GM19240 (cell line): ENCODE data around the gene TEDC1.

Experiments
- DNase-seq: peaks from one replicate; pipeline ENCODE4 v3.0.0; 2011; ENCODE audit warnings: low spot score; ENCODE audit not compliant: insufficient read length

TEDC1 gene

DNA sequence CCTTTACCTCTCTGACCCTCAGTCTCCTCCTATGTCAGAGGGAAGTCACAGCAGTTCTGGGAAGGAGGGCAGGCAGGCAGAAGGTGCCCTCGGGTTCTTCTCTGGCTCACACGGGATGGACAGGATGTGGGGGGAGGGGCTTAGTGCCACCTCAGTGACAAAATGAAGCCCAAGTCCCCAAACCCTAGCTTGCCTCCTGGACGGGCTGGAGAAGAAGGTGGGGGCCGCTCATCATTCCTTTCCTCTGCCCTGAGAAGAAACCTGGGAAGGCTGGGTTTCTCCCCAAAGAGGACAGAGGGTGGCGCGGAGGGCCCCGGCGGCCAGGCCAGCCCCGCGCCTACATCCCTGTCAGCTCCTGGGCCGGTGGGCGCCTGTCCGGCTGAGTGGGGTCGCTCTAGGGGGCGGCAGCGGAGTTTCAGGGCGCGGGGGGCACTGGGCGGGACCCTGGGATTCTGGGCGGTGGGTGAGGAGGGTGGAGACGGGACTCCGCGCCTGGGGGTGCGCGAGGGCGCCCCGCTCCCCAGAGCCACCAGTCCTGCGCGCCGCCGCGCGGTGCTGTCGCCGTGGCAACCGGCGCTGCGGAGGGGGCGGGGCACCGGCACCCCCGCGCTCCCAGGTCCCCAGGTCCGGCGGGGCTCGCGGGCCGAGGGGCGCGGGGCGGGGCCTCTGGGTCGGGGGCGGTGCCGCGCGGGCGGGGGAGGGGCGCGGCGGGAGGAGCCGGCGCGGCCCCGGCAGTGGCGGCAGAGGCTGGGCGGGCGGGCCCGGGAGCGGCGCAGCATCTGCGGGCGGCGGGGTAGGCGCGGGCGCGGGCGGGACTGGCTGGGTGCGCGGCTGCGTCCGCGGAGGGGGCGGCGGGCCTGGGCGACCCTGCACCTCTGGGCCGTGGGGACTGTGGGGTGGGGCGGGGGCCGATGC is 35.1 kb downstream of the TEDC1 start, which contains the start of gene TMEM121:
TSS of gene TMEM121 (plus strand) at position 723 of the 915 bp plus-strand sequence. CDS start 2,252 bp downstream, outside the sequence.
- no peak for DNase-seq

DNA sequence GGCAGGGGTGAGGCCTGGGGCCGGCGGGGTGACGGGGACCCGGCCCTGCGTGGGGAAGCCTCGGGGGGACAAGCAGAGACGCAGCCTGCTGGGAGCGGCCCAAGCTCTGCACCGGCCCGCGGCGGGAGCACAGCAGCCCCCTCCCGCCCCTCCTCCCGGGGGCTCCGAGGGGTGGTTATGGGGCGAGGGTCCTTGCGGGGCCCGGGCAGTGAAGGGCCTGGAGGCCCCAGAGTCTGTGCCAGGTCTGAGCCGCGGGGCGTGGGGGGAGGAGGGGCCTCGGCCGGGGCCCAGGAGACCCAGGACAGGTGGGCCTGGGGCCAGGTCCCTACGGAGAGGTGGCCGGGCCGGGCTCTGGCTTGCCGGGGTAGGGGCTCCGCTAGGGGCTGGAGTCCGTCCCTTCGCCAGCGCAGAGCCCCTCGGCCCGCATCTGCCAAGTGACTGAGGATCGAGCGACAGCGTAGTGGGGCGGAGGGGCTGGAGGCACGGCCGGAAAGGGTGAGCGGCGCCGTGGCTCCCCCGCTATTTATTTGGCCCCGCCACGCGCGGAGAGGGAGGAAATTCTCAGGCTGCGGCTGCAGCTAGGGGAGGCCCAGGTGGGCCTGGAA is 35.8 kb downstream of the TEDC1 start:
- DNase-seq = no peak

DNA sequence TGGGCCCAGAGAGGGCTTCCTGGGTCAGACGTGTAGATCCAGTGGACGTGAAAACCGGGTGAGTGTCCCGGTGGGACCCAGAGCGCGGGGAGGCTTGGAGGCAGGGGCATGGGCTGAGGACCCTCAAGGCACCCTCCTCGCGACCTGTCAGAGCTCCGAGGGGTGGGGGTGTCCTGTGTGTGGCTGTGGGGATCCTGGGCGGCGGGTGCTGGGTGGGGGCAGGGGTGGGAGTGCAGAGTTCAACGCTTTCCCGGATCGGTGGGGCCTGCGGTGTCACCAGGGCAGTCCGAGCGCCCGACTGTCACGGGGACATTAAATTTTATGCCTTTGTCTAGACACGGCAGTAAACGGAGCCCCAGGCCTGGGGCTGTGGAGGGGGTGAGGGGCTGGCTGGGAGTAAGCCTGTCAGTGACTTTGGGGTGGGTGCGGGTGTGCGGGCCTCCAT is 36.4 kb downstream of the TEDC1 start:
- no peak for DNase-seq

DNA sequence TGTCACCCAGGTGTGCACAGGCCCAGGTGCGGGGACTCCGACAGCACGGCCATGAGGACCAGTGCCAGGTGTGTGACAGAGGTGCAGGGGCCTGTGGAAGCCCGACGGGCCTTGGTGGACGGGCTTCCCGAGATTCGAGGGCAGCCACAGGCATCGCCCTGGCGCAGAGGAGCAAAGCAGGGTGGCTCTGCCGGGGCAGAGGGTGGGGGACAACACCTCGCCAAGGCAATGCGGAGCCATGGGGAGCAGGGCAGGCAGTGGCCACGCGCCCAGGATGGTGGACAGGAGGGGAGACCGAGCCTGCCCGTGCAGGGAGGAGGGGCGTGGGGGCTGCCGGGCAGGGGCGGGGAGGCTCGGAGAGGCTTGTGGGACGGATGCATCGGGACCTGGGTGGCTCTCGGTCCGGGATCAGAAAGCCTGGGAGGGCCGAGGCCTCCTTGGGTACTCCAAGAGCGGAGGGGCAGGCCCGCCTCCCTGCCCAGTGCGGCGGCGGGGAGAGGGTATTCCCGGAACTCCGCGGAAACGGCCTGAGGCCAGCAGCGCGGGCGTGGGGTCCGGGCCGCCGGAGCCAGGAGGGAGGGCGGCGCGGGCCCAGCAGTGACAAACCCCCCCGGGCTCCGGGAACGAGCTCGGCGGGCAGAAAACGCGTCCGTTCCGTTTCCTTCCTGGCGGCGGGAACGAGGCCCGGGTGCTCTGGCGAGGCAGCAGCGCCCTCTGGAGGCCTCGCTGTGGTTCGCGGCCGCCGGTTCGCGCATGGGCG is 37.0 kb downstream of the TEDC1 start:
- peak; percentile 92 for DNase-seq

DNA sequence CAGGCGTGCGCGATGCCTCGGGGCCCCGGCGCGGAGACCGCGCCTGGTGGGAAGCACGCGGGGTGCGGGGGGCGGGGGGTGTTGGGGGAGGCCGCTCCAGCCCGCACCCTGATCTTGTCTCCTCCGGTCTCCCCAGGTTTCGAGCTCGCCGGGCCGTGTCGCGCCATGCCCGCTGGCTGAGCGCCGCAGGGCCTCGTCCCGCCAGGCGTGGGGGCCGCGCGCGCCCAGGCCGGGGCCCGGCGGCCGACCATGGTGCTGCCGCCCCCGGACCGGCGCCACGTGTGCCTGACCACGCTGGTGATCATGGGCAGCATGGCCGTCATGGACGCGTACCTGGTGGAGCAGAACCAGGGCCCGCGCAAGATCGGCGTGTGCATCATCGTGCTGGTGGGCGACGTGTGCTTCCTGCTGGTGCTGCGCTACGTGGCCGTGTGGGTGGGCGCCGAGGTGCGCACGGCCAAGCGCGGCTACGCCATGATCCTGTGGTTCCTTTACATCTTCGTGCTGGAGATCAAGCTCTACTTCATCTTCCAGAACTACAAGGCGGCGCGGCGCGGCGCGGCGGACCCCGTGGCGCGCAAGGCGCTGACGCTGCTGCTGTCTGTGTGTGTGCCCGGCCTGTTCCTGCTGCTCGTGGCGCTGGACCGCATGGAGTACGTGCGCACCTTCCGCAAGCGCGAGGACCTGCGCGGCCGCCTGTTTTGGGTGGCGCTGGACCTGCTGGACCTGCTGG is 37.7 kb downstream of the TEDC1 start:
- no peak for DNase-seq

DNA sequence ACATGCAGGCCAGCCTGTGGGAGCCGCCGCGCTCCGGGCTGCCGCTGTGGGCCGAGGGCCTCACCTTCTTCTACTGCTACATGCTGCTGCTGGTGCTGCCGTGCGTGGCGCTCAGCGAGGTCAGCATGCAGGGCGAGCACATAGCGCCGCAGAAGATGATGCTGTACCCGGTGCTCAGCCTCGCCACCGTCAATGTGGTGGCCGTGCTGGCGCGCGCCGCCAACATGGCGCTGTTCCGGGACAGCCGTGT is 38.2 kb downstream of the TEDC1 start:
- DNase-seq = no peak

DNA sequence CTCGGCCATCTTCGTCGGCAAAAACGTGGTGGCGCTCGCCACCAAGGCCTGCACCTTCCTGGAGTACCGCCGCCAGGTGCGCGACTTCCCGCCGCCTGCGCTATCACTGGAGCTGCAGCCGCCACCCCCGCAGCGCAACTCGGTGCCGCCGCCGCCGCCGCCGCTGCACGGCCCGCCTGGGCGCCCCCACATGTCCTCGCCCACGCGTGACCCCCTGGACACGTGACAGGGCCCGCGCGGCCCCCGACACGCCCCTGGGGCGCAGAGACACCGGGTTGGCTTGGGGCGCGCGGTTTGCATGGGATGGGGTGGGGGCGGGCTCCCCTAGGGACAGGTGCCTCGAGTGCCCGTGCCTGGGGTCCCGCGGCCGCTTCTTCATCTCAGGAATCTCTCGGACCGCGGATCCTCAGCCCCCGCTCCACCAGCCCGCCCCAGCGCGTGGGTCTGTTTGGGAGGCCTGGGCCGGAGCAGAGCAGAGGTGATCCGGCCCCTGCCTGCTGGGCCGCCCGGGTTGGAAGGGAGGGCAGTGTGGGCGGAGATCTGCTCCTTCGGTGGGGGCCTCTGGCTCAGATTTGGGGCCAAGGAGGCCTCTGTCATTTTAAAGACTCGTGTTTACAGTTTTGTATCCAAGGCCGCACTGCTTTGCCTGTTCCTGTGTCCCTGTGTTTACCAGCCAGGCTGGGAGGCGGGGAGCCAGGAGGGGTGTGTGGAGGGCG is 38.7 kb downstream of the TEDC1 start:
- DNase-seq = no peak

DNA sequence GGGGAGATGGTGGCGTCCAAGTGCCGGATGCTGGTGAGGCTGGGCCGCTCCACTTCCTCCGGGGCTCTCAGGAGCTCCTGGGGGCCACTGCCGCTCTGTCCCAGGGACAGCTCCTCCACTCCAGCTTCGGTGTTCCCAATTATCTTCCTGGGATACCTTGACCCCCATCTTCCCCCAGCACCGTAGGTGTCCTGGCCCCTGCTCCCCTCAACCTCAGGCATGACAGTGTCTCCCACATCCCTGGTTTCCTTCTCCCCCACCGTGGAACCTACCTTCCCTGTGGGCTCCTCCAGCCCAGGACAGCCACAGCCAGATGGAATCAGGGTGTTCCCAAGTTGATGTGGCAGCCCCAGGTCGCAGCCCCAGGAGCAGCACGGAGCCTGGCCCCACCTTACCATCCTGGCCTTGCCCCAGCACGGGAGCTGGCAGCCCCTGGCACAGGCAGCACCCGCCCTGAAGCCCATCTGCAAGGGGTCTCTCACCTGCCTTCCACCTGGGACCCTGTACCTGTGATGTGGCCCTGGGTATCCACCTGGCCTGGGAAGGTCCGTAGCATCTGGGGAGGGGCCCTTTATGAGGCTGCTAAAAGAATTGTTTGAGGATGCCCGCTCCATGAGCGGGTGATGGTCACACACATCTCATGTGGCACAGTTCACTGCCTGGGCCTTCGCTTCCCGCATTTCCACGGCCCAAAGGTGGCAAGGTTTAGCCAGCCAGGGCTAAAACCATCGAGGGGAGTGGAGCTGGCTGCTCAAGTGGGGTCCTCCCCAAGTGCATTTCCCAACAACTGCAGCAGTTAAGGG is 39.4 kb downstream of the TEDC1 start:
- DNase-seq = no peak

DNA sequence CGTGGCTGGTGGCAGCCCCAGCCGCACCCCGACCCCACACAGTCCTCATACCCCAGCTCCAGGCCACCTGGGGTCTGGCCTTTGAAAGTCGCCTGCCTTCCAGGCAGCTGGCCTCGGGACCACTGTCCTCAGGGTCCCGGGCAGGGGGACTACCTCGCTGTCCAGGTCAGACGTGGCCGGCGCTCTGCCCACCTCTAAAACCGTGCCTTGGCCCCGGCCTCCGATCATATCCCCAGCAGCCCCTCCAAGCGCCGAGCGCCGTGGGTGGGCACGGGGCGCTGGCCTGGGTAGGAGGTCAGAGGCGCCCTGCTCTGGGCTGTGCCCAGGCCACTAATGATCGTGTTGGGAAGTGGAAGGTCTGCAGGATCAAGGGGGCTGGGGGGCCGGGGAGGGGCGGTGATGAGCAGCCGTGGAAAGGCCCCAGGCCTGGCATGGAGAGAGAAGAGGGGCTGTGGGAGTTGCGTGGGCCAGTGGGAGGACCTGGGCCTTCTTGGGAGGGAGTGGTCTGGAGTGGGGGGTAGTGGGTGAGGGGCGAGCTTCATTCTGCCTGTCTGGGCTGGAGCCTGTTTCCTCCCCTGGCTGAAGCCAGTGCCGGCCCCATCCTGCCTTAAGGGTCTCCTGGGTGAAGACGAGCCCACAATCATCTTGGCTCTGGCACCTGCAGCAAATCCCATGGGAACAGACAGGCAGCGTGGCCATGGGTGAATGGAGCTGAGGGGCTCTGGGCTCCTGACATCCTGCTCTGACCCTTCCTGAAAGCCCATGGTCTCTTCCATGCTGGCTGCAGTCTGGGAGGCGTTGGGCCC is 40.2 kb downstream of the TEDC1 start:
- no peak for DNase-seq

DNA sequence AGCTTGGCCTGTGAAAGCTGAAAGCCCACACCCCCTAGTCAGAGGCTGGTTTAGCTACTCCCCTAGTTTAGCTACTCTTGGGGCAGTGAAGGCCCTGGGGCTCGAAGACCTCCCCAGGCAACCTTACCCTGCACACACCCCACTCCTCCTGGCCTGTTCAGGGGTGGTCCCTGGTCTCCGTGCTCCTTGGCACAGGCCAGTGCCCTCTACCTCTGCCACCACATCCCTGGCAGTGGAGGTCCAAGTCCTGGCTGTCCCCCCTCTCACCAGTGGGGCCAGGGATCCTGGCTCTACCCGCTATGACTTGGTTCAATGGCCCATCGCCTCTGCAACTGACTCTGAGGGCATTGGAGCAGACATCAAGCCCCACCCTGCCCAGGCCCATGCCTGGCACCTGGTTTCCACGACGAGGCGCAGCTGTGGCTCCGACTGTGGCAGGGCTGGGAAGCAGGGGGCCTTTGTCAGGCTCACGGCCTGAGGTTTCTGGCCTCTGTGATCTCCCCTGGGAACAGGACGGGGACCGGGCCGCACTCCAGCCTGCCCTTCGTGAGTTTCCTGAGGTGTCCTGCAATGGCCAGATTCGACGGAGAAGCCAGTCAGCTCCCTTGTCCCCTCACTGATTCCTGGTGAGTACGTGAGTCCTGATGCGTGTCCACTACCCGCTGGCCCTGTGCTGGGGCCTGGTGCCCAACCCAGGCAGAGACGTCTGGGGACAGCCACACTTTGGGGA is 41.0 kb downstream of the TEDC1 start:
- no peak for DNase-seq

DNA sequence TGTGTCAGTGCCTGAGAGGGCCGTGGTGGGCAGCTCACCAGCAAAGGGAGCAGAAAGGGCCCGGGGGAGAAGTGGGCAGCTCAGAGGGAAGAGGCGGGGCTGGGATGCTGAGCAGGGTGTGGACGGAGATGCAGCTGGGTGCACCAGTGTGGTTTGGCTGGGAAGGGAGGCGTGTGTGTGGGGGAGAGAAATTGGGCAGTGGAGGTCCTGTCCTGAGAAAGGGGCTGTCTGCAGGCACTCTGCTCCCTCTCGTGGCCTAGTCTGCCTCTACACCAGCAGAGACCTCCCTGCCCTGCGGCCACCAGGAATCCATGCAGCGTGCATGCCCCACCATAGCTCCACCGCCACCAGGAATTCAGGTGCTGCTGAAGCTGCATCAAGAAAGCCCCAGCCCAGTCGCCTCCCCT is 41.7 kb downstream of the TEDC1 start:
- peak; percentile 51 for DNase-seq

DNA sequence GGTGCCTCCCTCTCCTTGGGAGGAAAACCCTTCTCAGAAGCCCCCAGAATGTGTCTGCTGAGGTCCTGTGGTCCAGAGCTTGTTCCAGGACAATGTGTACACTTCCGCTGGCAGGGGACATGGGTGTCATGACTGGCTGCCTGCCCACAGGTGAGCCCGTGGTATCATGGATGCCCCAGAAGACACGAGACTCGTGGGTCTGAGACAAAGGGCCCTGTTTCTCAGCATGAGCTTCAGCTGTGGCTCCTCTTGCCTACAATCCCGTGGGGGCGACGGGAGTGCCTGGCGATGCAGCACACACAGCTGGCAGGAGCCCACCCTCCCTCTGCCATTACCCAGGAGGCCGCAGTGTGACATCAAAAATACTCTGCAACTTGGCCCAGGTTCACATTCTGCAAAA is 42.3 kb downstream of the TEDC1 start:
- DNase-seq = no peak

DNA sequence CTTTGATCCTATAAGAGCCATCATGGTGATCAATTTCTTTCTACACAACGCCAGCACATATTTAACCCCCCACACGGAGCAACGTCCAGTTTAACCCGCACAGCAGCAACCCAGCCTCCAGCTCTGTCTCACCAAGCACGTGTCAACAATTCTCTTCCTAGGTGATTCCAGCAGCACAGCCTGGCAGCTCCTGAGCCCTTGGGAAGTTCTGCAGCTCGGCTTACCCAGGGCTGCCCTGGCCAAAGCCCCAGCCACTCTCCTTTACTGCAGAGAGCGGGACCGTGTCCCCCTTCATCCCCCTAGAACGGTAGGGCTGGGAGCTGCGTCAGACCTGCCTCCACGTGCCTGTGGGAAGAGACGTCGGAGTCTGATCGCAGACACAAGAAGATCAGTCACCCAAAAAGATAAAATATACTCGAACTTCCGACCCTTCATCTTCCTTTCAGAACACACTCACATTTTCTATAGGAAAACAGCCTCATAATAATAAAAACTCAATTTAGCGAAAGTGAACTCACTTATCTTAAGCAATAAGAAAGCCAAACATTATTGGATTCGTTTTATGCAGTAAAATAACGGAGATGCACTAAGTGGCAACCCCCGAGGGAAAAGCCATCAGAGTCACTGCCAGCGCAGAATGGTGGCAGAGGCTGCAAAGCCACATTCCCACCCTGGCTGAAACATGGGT is 42.9 kb downstream of the TEDC1 start:
- DNase-seq = no peak

DNA sequence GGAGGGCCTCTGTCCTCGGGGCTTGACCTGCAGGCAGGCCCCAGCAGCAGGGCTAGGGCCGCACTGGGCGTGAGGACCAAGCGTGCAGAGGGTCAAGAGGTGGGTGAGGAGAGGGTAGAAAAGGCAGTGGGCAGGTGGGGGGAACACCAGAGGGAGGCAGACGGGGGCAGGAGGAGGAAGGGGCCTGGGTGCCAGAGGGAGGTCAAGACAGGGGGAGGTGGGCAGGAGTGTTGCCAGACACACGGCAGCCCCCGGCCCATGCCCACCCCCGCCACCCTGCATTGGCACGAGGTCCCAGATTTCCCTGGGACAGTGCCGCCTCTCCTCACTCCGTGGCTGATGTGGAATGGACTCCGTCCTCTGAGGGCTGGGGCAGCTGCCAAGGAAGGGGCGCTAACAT is 43.5 kb downstream of the TEDC1 start:
- DNase-seq = no peak

DNA sequence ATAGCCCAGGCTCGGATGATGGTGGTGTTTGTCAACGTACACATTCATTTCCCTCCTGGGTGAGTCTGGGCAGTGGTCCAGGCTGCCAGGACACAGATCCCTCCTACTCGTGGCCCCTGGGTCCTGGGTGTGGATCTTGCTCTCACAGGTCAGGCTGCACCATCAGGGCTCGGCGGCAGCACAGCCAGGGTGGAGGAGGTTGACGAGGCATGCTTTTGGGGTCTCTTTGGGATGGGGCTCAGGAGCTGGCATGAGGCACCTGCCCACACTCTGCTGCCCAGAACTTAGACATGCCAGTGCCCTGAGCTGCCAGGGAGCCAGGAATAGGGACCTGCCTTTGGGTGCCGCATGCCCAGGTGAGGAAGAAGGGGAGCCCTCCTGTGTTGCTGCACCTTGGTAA is 45.0 kb downstream of the TEDC1 start:
- DNase-seq = no peak

DNA sequence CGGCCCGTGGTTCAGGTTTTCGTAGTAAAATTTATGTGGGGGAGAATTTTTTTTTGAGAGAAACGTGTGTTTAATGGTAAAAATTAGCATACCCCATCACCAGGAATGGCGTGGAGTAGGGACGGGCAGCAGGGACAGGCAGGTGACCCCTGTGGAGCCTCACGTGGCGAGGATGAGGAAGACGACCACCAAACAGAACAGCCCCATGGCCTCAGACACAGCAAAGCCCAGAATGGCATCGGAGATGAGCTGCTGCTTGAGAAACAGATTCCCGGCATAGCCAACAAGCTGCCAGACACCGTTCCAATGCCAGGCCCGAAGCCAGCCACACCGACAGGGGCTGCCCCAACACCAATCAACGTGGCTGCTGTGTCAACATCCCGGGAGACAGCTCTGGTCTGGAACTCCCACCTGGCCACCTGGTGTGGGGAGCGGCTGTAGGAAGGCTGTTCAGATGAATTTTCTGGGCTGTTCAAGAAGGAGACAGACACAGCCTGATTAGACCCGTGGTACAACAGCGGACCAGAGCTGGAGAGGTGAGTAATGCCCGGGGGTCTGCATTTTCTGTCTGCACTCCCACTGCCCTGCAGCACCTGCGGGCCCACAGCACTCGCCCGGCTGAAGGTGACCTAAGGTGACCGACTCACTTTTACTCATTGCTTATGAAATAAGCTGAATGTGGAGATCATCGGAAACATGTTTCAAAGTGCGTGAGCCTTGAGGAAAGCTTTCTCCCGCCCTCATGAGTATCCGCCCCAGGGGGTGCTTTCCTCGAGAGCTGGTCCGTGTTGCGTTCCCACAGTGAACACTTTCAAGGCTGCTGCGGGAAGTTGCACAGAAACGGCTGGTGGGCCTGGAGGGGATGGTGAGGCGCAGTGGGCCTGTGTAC is 45.9 kb downstream of the TEDC1 start:
- DNase-seq = no peak
